GM19463 (cell line): ENCODE results near the gene GYS1.
"Not testable (repeated sequence)": the region's sequence is repeated elsewhere in the genome, so short reads cannot be mapped to it uniquely, and the experiment has no call there.

Experiments used
- ATAC-seq: cut with Tn5 transposase; IDR thresholded peaks from one replicate; pipeline ENCODE4 v1.9.1; 2021; ENCODE audit warnings: mild to moderate bottlenecking, moderate library complexity; ENCODE audit not compliant: unreplicated experiment

The GYS1 gene

GRCh38 chr19:48993175-48994034, at the start of gene GYS1, which contains the start of gene RUVBL2:
GYS1 (minus strand) TSS chr19:48993309; CDS start chr19:48993112, 197 bp downstream.
RUVBL2 (plus strand) TSS chr19:48993887; CDS start chr19:48993912, 25 bp downstream.
- peak; percentile 82 for ATAC-seq

GRCh38 chr19:49042666-49043065, 49.6 kb upstream of the GYS1 start:
- not testable (repeated sequence) for ATAC-seq

- ATAC-seq = no peak
Measured at GRCh38 chr19:49042177-49042576, 49.1 kb upstream of the GYS1 start.

GRCh38 chr19:49039736-49040135, 46.6 kb upstream of the GYS1 start:
- not testable (repeated sequence) for ATAC-seq

- ATAC-seq = not testable (repeated sequence)
Measured at GRCh38 chr19:49038557-49039276, 45.6 kb upstream of the GYS1 start.

- not testable (repeated sequence) for ATAC-seq
Measured at GRCh38 chr19:49038111-49038510, 45.0 kb upstream of the GYS1 start.

- not testable (repeated sequence) for ATAC-seq
Measured at GRCh38 chr19:49036815-49037214, 43.7 kb upstream of the GYS1 start, which contains the start of gene CGB1. CGB1 (minus strand) TSS chr19:49036895; CDS start chr19:49036711, 184 bp downstream.

GRCh38 chr19:49031642-49032301, 38.7 kb upstream of the GYS1 start, which contains the start of gene CGB2:
CGB2 (plus strand) TSS chr19:49031890; CDS start chr19:49032096, 206 bp downstream.
- not testable (repeated sequence) for ATAC-seq

- ATAC-seq = not testable (repeated sequence)
Measured at GRCh38 chr19:49030323-49030722, 37.2 kb upstream of the GYS1 start.

- ATAC-seq = not testable (repeated sequence)
Measured at GRCh38 chr19:49029749-49030148, 36.6 kb upstream of the GYS1 start.

GRCh38 chr19:49028686-49029085, 35.6 kb upstream of the GYS1 start:
- not testable (repeated sequence) for ATAC-seq

- ATAC-seq = not testable (repeated sequence)
Measured at GRCh38 chr19:49025599-49025998, 32.5 kb upstream of the GYS1 start.

- not testable (repeated sequence) for ATAC-seq
Measured at GRCh38 chr19:49025088-49025487, 32.0 kb upstream of the GYS1 start.

- ATAC-seq = not testable (repeated sequence)
Measured at GRCh38 chr19:49024233-49024632, 31.1 kb upstream of the GYS1 start, which contains the start of gene CGB3. CGB3 (minus strand) TSS chr19:49024333; CDS start chr19:49023971, 362 bp downstream.

GRCh38 chr19:49022116-49022515, 29.0 kb upstream of the GYS1 start:
- ATAC-seq = no peak

- no peak for ATAC-seq
Measured at GRCh38 chr19:49020931-49021895, 28.1 kb upstream of the GYS1 start.

- no peak for ATAC-seq
Measured at GRCh38 chr19:49020342-49020741, 27.2 kb upstream of the GYS1 start.

- ATAC-seq = no peak
Measured at GRCh38 chr19:49019242-49019932, 26.3 kb upstream of the GYS1 start.
